IPS DF 4.7 (cell line): ENCODE measurements around the gene PRPS1.
A peak's percentile ranks its signal among the peaks of the same experiment; 100 is the strongest.
"Not testable (repeated sequence)": the region's sequence is repeated elsewhere in the genome, so short reads cannot be mapped to it uniquely, and the experiment has no call there.

ENCODE experiments used
- DNase-seq: peaks from one replicate; pipeline ENCODE4 v3.0.0-alpha.2; 2013; ENCODE audit warnings: low spot score; ENCODE audit errors: extremely low read depth

Gene PRPS1

GRCh38 chrX:107627838-107628661 lies at the start of gene PRPS1:
PRPS1 (plus strand) TSS chrX:107628510; CDS start chrX:107628629, 119 bp downstream.
- peak; percentile 78 for DNase-seq

- no peak for DNase-seq
These were observed 48.4 kb upstream of the PRPS1 start for GRCh38 chrX:107579956-107580355.

GRCh38 chrX:107581923-107582322 lies 46.4 kb upstream of the PRPS1 start:
- DNase-seq, result no peak

- no peak for DNase-seq
These were observed 39.1 kb upstream of the PRPS1 start for GRCh38 chrX:107589243-107589642.

GRCh38 chrX:107596651-107597050 lies 31.7 kb upstream of the PRPS1 start:
- DNase-seq, result no peak

- no peak for DNase-seq
These were observed 31.0 kb upstream of the PRPS1 start for GRCh38 chrX:107597264-107597663.

GRCh38 chrX:107597791-107598190 lies 30.5 kb upstream of the PRPS1 start:
- no peak for DNase-seq

GRCh38 chrX:107599450-107599861 lies 28.9 kb upstream of the PRPS1 start:
- DNase-seq, result no peak

GRCh38 chrX:107600366-107600765 lies 27.9 kb upstream of the PRPS1 start:
- DNase-seq, result no peak

- DNase-seq, result no peak
These were observed 27.0 kb upstream of the PRPS1 start for GRCh38 chrX:107601326-107601725.

- no peak for DNase-seq
These were observed 26.6 kb upstream of the PRPS1 start for GRCh38 chrX:107601759-107602158.

GRCh38 chrX:107602694-107603239 lies 25.5 kb upstream of the PRPS1 start:
- no peak for DNase-seq

- no peak for DNase-seq
These were observed 24.7 kb upstream of the PRPS1 start for GRCh38 chrX:107603429-107604159.

GRCh38 chrX:107609061-107609460 lies 19.2 kb upstream of the PRPS1 start:
- not testable (repeated sequence) for DNase-seq

- DNase-seq, result no peak
These were observed 17.6 kb upstream of the PRPS1 start for GRCh38 chrX:107610667-107611066.

GRCh38 chrX:107619885-107620322 lies 8.4 kb upstream of the PRPS1 start:
- no peak for DNase-seq

GRCh38 chrX:107624893-107625292 lies 3.4 kb upstream of the PRPS1 start:
- DNase-seq, result no peak

GRCh38 chrX:107625739-107626138 lies 2.6 kb upstream of the PRPS1 start:
- no peak for DNase-seq

GRCh38 chrX:107626481-107626880 lies 1.8 kb upstream of the PRPS1 start:
- no peak for DNase-seq

GRCh38 chrX:107626916-107627315 lies 1.4 kb upstream of the PRPS1 start:
- DNase-seq, result no peak

- DNase-seq, result no peak
These were observed 591 bp downstream of the PRPS1 start for GRCh38 chrX:107628662-107629539.
